A673 (cell line): ENCODE results near the gene BEST1. TPM values are rescaled to one million over a fixed set of nuclear protein-coding genes. Genes with fewer than 3 reads are reported as not detected.
"Not testable (repeated sequence)": the region's sequence is repeated elsewhere in the genome, so short reads cannot be mapped to it uniquely, and the experiment has no call there.

Experiments used
- BruUV-seq: library from RNA; stranded (reverse); fragments of 400-500 nt; replicated peaks from 2 replicates; lab custom pipeline; 2021; lab: Mats Ljungman, UMichigan
- CTCF ChIA-PET: fragments of 300-600 bp; sonication (Branson Sonifier 250); formaldehyde crosslinking; loops from one replicate; lab custom pipeline; 2022; ENCODE audit warnings: antibody characterized with exemption; lab: Charles Lee
- POLR2A ChIA-PET: fragments of 300-600 bp; sonication (Branson Sonifier 250); formaldehyde crosslinking; loops from one replicate; lab custom pipeline; 2022; ENCODE audit warnings: antibody characterized with exemption; ENCODE audit not compliant: low non-redundant PET; lab: Charles Lee
- DNase-seq: peaks from one replicate; pipeline ENCODE4 v3.0.0-alpha.2; 2015; ENCODE audit warnings: low spot score
- H3K27ac ChIP-seq: fragments of 200-600 bp; sonication (generic); 2 replicates; pipeline ENCODE4 v1.5.1; 2016; ENCODE audit warnings: mixed run types, low read depth, mild to moderate bottlenecking, mixed read lengths, antibody characterized with exemption, low read length; ENCODE audit not compliant: poor library complexity, severe bottlenecking
- H3K27me3 ChIP-seq: fragments of 200-600 bp; sonication (generic); replicated peaks from 2 replicates; pipeline ENCODE4 v1.6.1; 2017; ENCODE audit warnings: mixed run types, low read depth, mild to moderate bottlenecking, mixed read lengths, antibody characterized with exemption, low read length; ENCODE audit not compliant: insufficient read depth, poor library complexity
- H3K36me3 ChIP-seq: fragments of 200-600 bp; sonication (generic); 2 replicates; pipeline ENCODE4 v1.6.1; 2016; ENCODE audit warnings: mixed run types, mild to moderate bottlenecking, mixed read lengths, antibody characterized with exemption, low read length; ENCODE audit not compliant: insufficient read depth, poor library complexity, severe bottlenecking
- H3K4me1 ChIP-seq: fragments of 200-600 bp; sonication (generic); 2 replicates; pipeline ENCODE4 v1.6.1; 2017; ENCODE audit warnings: mixed run types, mild to moderate bottlenecking, mixed read lengths, antibody characterized with exemption, low read length; ENCODE audit not compliant: insufficient read depth, poor library complexity, severe bottlenecking
- H3K4me3 ChIP-seq: fragments of 200-600 bp; sonication (generic); 2 replicates; pipeline ENCODE4 v1.5.1; 2016; ENCODE audit warnings: low read depth, mixed run types, mild to moderate bottlenecking, mixed read lengths, low read length; ENCODE audit not compliant: poor library complexity, severe bottlenecking
- H3K9me3 ChIP-seq: fragments of 200-600 bp; sonication (generic); 2 replicates; pipeline ENCODE4 v1.6.1; 2016; ENCODE audit warnings: mixed run types, low read depth, mild to moderate bottlenecking, mixed read lengths, antibody characterized with exemption, low read length; ENCODE audit not compliant: poor library complexity, severe bottlenecking
- CTCF ChIP-seq: fragments of 300-800, 200-600 bp; sonication (generic); conservative IDR thresholded peaks from 2 replicates; pipeline ENCODE4 v1.5.1; 2017; ENCODE audit warnings: low read depth, mild to moderate bottlenecking, antibody characterized with exemption, low read length, moderate library complexity, mixed read lengths
- EZH2 ChIP-seq: fragments of 200-600 bp; sonication (generic); IDR thresholded peaks from 2 replicates; pipeline ENCODE4 v1.6.1; 2017; ENCODE audit warnings: borderline replicate concordance, low read depth, mild to moderate bottlenecking, mixed read lengths, antibody characterized with exemption, low read length; ENCODE audit not compliant: poor library complexity, severe bottlenecking
- intact Hi-C: fragments of 100-400 bp; cut with micrococcal nuclease; formaldehyde crosslinking; loops from one replicate; pipeline ENCODE4 v1.10.0; 2022; ENCODE audit not compliant: unreplicated experiment
- total RNA-seq: library from RNA; stranded (reverse); gene quantifications from 2 replicates; pipeline ENCODE4 v1.2.3, GENCODE V29; 2021

The BEST1 gene
- total RNA-seq, 1 experiment from 2014 or later: 5.3 TPM

GRCh38 chr11:61963282-61964057 lies 13.3 kb downstream of the BEST1 start:
- ChIA-PET CTCF (interaction anchor here (0.7 kb wide), 1 partner anchor 160 kb away, joined by 7 read pairs; no protein-coding TSS in a partner anchor), POLR2A (interaction anchor here (0.6 to 1.0 kb wide), 2 partner anchors 14 to 791 kb away, joined by 3 to 4 read pairs; partner anchors contain the start of gene ZBTB3)
- BruUV-seq: no TSS peak
- intact Hi-C loops: no loop called here
- Histone ChIP-seq H3K36me3 (peaks cover 38% of the 10 kb centered on the region), H3K27ac (peak overlapping the region; percentile 40), H3K9me3 (no peaks in the 10 kb centered on the region), H3K4me3 (no peak overlapping the region), H3K27me3 (no peaks in the 10 kb centered on the region), H3K4me1 (peaks cover 19% of the 10 kb centered on the region)
- no peak for TF ChIP-seq CTCF
- TF ChIP-seq EZH2: no peak
- no peak for DNase-seq

GRCh38 chr11:61964058-61964665 lies 14.0 kb downstream of the BEST1 start:
- H3K27ac ChIP-seq: no peak overlapping the region
- peaks cover 38% of the 10 kb centered on the region for H3K36me3 ChIP-seq
- ChIA-PET POLR2A (interaction anchor here (0.6 to 1.0 kb wide), 2 partner anchors 14 to 790 kb away, joined by 3 to 4 read pairs; partner anchors contain the start of gene ZBTB3), CTCF (interaction anchor here (0.7 kb wide), 1 partner anchor 160 kb away, joined by 7 read pairs; no protein-coding TSS in a partner anchor)
- H3K27me3 ChIP-seq: no peaks in the 10 kb centered on the region
- H3K9me3 ChIP-seq: no peaks in the 10 kb centered on the region
- H3K4me3 ChIP-seq: peak overlapping the region; percentile 90
- no peak for DNase-seq
- TF ChIP-seq EZH2: no peak
- TF ChIP-seq CTCF: no peak
- BruUV-seq: no TSS peak
- intact Hi-C loops: no loop called here
- peaks cover 26% of the 10 kb centered on the region for H3K4me1 ChIP-seq

- DNase-seq: not testable (repeated sequence)
- BruUV-seq: TSS peak; percentile 71
These were observed 14.6 kb downstream of the BEST1 start for GRCh38 chr11:61964666-61965271.

More at GRCh38 chr11:61964666-61965271, 14.6 kb downstream of the BEST1 start:
- H3K27me3 ChIP-seq, H3K9me3 ChIP-seq, H3K27ac ChIP-seq, POLR2A ChIA-PET, CTCF ChIA-PET: not testable (repeated sequence)
- intact Hi-C loops: loop anchor here (5.0 kb wide), 1 partner anchor 118 kb away; no protein-coding TSS in a partner anchor
- H3K36me3 ChIP-seq: peaks cover 38% of the 10 kb centered on the region
- H3K4me3 ChIP-seq: peak overlapping the region; percentile 90
- H3K4me1 ChIP-seq: peaks cover 32% of the 10 kb centered on the region
